H9 (cell line): Measurements from ENCODE around the gene ALPI. TPM values are rescaled to one million over a fixed set of nuclear protein-coding genes. Genes with fewer than 3 reads are reported as not detected.
A peak's percentile ranks its signal among the peaks of the same experiment; 100 is the strongest.

Experiments used
- DNase-seq: peaks from one replicate; pipeline ENCODE4 v3.0.0-alpha.2; 2017
- H2AFZ ChIP-seq: one replicate; pipeline ENCODE4 v1.6.1; 2013; ENCODE audit warnings: mild to moderate bottlenecking, low read length, control low read depth, moderate library complexity
- H2AK5ac ChIP-seq: 2 replicates; pipeline ENCODE4 v1.6.1; 2013; ENCODE audit warnings: low read length, control low read depth, mixed read lengths; ENCODE audit not compliant: insufficient read length
- H2BK120ac ChIP-seq: one replicate; pipeline ENCODE4 v1.6.1; 2013; ENCODE audit warnings: low read depth, mild to moderate bottlenecking, low read length, control low read depth, inconsistent platforms; ENCODE audit not compliant: poor library complexity, severe bottlenecking
- H2BK12ac ChIP-seq: 2 replicates; pipeline ENCODE4 v1.6.1; 2013; ENCODE audit warnings: low read length, control low read depth, mixed read lengths, low read depth; ENCODE audit not compliant: insufficient read length
- H2BK15ac ChIP-seq: 2 replicates; pipeline ENCODE4 v1.6.1; 2013; ENCODE audit warnings: low read depth, low read length, control low read depth
- H2BK20ac ChIP-seq: one replicate; pipeline ENCODE4 v1.6.1; 2013; ENCODE audit warnings: low read depth, mild to moderate bottlenecking, low read length, control low read depth, inconsistent platforms; ENCODE audit not compliant: poor library complexity, severe bottlenecking
- H2BK5ac ChIP-seq: 2 replicates; pipeline ENCODE4 v1.6.1; 2013; ENCODE audit warnings: low read length, control low read depth, mixed read lengths; ENCODE audit not compliant: insufficient read length
- H3K14ac ChIP-seq: 2 replicates; pipeline ENCODE4 v1.6.1; 2013; ENCODE audit warnings: low read length, control low read depth; ENCODE audit not compliant: insufficient read depth
- H3K18ac ChIP-seq: 2 replicates; pipeline ENCODE4 v1.6.1; 2013; ENCODE audit warnings: low read depth, mild to moderate bottlenecking, mixed read lengths, low read length, control low read depth; ENCODE audit not compliant: insufficient read length
- H3K23ac ChIP-seq: 2 replicates; pipeline ENCODE4 v1.6.1; 2013; ENCODE audit warnings: low read length, control low read depth, mixed read lengths, low read depth; ENCODE audit not compliant: insufficient read length
- H3K23me2 ChIP-seq: 2 replicates; pipeline ENCODE4 v1.6.1; 2013; ENCODE audit warnings: low read depth, mild to moderate bottlenecking, mixed read lengths, low read length, control low read depth; ENCODE audit not compliant: insufficient read length, poor library complexity, severe bottlenecking
- H3K27ac ChIP-seq: 2 replicates; pipeline ENCODE4 v1.5.1; 2013; ENCODE audit warnings: low read length, control low read depth, mixed read lengths, low read depth; ENCODE audit not compliant: insufficient read length
- H3K27me3 ChIP-seq: 2 replicates; pipeline ENCODE4 v1.6.1; 2013; ENCODE audit warnings: low read length, control low read depth, inconsistent platforms; ENCODE audit not compliant: insufficient read depth
- H3K4ac ChIP-seq: 2 replicates; pipeline ENCODE4 v1.6.1; 2013; ENCODE audit warnings: low read depth, mild to moderate bottlenecking, control low read depth, inconsistent platforms, low read length, moderate library complexity
- H3K4me1 ChIP-seq: 2 replicates; pipeline ENCODE4 v1.6.1; 2013; ENCODE audit warnings: low read length, control low read depth, inconsistent platforms; ENCODE audit not compliant: insufficient read depth
- H3K4me2 ChIP-seq: 2 replicates; pipeline ENCODE4 v1.6.1; 2013; ENCODE audit warnings: low read length, control low read depth, mixed read lengths; ENCODE audit not compliant: insufficient read length, insufficient read depth
- H3K56ac ChIP-seq: 2 replicates; pipeline ENCODE4 v1.6.1; 2013; ENCODE audit warnings: low read depth, mild to moderate bottlenecking, mixed read lengths, low read length, control low read depth; ENCODE audit not compliant: insufficient read length
- H3K79me1 ChIP-seq: 2 replicates; pipeline ENCODE4 v1.6.1; 2013; ENCODE audit warnings: low read depth, mild to moderate bottlenecking, moderate library complexity, low read length, control low read depth, inconsistent platforms; ENCODE audit not compliant: insufficient read depth, poor library complexity, severe bottlenecking
- H3K79me2 ChIP-seq: 2 replicates; pipeline ENCODE4 v1.6.1; 2013; ENCODE audit warnings: low read length, control low read depth, inconsistent platforms; ENCODE audit not compliant: insufficient read depth
- H3K9ac ChIP-seq: 2 replicates; pipeline ENCODE4 v1.6.1; 2013; ENCODE audit warnings: low read length, control low read depth, mixed read lengths; ENCODE audit not compliant: insufficient read length; ENCODE audit errors: extremely low read depth
- H3K9me3 ChIP-seq: one replicate; pipeline ENCODE4 v1.6.1; 2013; ENCODE audit warnings: low read depth, low read length, inconsistent platforms; ENCODE audit not compliant: control insufficient read depth
- H3T11ph ChIP-seq: one replicate; pipeline ENCODE4 v1.6.1; 2013; ENCODE audit warnings: mild to moderate bottlenecking, low read length, control low read depth, inconsistent platforms
- H4K20me1 ChIP-seq: one replicate; pipeline ENCODE4 v1.6.1; 2013; ENCODE audit not compliant: control insufficient read depth, insufficient read length, insufficient read depth
- H4K5ac ChIP-seq: 2 replicates; pipeline ENCODE4 v1.6.1; 2013; ENCODE audit warnings: low read depth, mild to moderate bottlenecking, mixed read lengths, low read length, control low read depth; ENCODE audit not compliant: insufficient read length
- H4K8ac ChIP-seq: replicated peaks from 2 replicates; pipeline ENCODE4 v1.6.1; 2013; ENCODE audit warnings: low read length, control low read depth, mixed read lengths, low read depth; ENCODE audit not compliant: insufficient read length
- H4K91ac ChIP-seq: 2 replicates; pipeline ENCODE4 v1.6.1; 2013; ENCODE audit warnings: low read depth, mild to moderate bottlenecking, moderate library complexity, mixed read lengths, low read length, control low read depth; ENCODE audit not compliant: insufficient read length
- H3K27ac Mint-ChIP-seq, 3 experiments: 2 replicates in 2 of 3; 3 replicates in 1 of 3; pipeline ENCODE4 v1.8.0; 2020 to 2021; ENCODE audit warnings: mixed read lengths in 3 of 3, mild to moderate bottlenecking in 1 of 3, moderate library complexity in 1 of 3
- H3K27me3 Mint-ChIP-seq: 2 replicates; pipeline ENCODE4 v1.8.0; 2021; ENCODE audit warnings: low read depth, mild to moderate bottlenecking, moderate library complexity, mixed read lengths
- H3K36me3 Mint-ChIP-seq, 3 experiments: 2 replicates in 2 of 3; 3 replicates in 1 of 3; pipeline ENCODE4 v1.8.0; 2020 to 2021; ENCODE audit warnings: low read depth in 3 of 3, mixed read lengths in 3 of 3; ENCODE audit not compliant: insufficient read depth in 1 of 3
- H3K4me1 Mint-ChIP-seq, 2 experiments: 2 replicates each; pipeline ENCODE4 v1.8.0; 2020; ENCODE audit warnings: mixed read lengths in 2 of 2
- H3K4me3 Mint-ChIP-seq, 2 experiments: 2 replicates in 1 of 2; 3 replicates in 1 of 2; pipeline ENCODE4 v1.8.0; 2020 to 2021; ENCODE audit warnings: mild to moderate bottlenecking in 2 of 2, mixed read lengths in 2 of 2, moderate library complexity in 1 of 2
- H3K9me3 Mint-ChIP-seq, 2 experiments: 2 replicates in 1 of 2; 3 replicates in 1 of 2; pipeline ENCODE4 v1.8.0; 2020; ENCODE audit warnings: mild to moderate bottlenecking in 2 of 2, mixed read lengths in 2 of 2, moderate library complexity in 1 of 2
- CTCF ChIP-seq: fragments of 200-600 bp; sonication (generic); conservative IDR thresholded peaks from 3 replicates; pipeline ENCODE4 v1.8.0; 2021; ENCODE audit warnings: antibody characterized with exemption, mild to moderate bottlenecking
- WGBS: extraction: QIAGEN DNeasy Blood & Tissue Kit; methylation state at CpG from one replicate; pipeline ENCODE4 v1.1.7; 2013; ENCODE audit warnings: missing lambda C conversion rate, low lambda C conversion rate, mixed read lengths; ENCODE audit not compliant: insufficient read length; ENCODE audit errors: extremely low coverage; 5-methylcytosine and 5-hydroxymethylcytosine counted together
- total RNA-seq: library from RNA; stranded (reverse); gene quantifications from 2 replicates; pipeline ENCODE4 v1.2.1, GENCODE V29; 2021

ALPI gene
- total RNA-seq, 1 experiment from 2014 or later: not detected

- peaks cover 81% of the 10 kb centered on the region for H3K27me3 Mint-ChIP-seq
- no peak overlapping the region for H2AFZ ChIP-seq
These were observed 47.2 kb downstream of the ALPI start for GRCh38 chr2:232502911-232503808.

More at GRCh38 chr2:232502911-232503808, 47.2 kb downstream of the ALPI start:
- Histone ChIP-seq H3K23ac (no peak overlapping the region), H3T11ph (no peak overlapping the region), H3K9me3 (no peaks in the 10 kb centered on the region), H3K56ac (no peak overlapping the region), H2BK120ac (no peak overlapping the region), H4K20me1 (peaks cover 3% of the 10 kb centered on the region), H3K23me2 (peaks cover 12% of the 10 kb centered on the region), H3K27ac (no peak overlapping the region), H3K79me2 (no peaks in the 10 kb centered on the region), H3K27me3 (peaks cover 17% of the 10 kb centered on the region), H3K79me1 (no peaks in the 10 kb centered on the region), H3K4me1 (0 out of 2 replicates have a peak, but pooled peaks cover 3% of the 10 kb centered on the region), H3K14ac (peak overlapping the region; percentile 46), H2BK12ac (no peak overlapping the region), H4K8ac (no peak overlapping the region), H3K4ac (no peak overlapping the region), H2AK5ac (no peak overlapping the region), H2BK15ac (no peak overlapping the region), H4K5ac (no peak overlapping the region), H3K18ac (no peak overlapping the region), H3K9ac (no peak overlapping the region), H4K91ac (no peak overlapping the region), H2BK20ac (no peak overlapping the region), H3K4me2 (peak overlapping the region; percentile 88), H2BK5ac (no peak overlapping the region)
- H3K9me3 Mint-ChIP-seq: no peaks in the 10 kb centered on the region; a peak in 1 of 5 replicates
- no peak for TF ChIP-seq CTCF
- peak overlapping the region; percentile 69 to 91 for H3K4me3 Mint-ChIP-seq
- no peaks in the 10 kb centered on the region for H3K36me3 Mint-ChIP-seq
- peak; percentile 69 for DNase-seq
- no peak overlapping the region for H3K27ac Mint-ChIP-seq
- no CpG with 5 or more reads among the region's 75 CpGs for WGBS
- peaks cover 17 to 64% of the 10 kb centered on the region in 2 experiments for H3K4me1 Mint-ChIP-seq
